SK-N-MC (cell line): Measurements from ENCODE around the gene VASN.

Experiments
- EZH2 ChIP-seq: fragments of 200-600 bp; sonication (generic); IDR thresholded peaks from one replicate; pipeline ENCODE4 v1.6.1; 2017; ENCODE audit warnings: antibody characterized with exemption
- FOXP2 ChIP-seq: optimal IDR thresholded peaks from 2 replicates; pipeline ENCODE3; 2011; ENCODE audit warnings: mild to moderate bottlenecking, moderate library complexity; ENCODE audit not compliant: insufficient read depth; ENCODE audit errors: extremely low read length, control extremely low read depth
- POLR2AphosphoS5 ChIP-seq: IDR thresholded peaks from 2 replicates; pipeline ENCODE4 v1.6.1; 2012; ENCODE audit warnings: mild to moderate bottlenecking, low read depth, low read length, borderline replicate concordance

GRCh38 chr16:4365615-4366014 lies 6.0 kb upstream of the VASN start:
- TF ChIP-seq EZH2: no peak
- no peak for TF ChIP-seq POLR2AphosphoS5
- TF ChIP-seq FOXP2: no peak
